Neural cell (in vitro differentiated cells): ENCODE data around the gene ETV3L. TPM values are rescaled to one million over a fixed set of nuclear protein-coding genes. Genes with fewer than 3 reads are reported as not detected.

Experiments
- H2AFZ ChIP-seq: fragments of 200-600, 300-800 bp; sonication (generic), shearing (Covaris generic); 2 replicates; pipeline ENCODE4 v1.6.0; 2014; ENCODE audit warnings: low read depth, mild to moderate bottlenecking, antibody characterized with exemption, low read length, moderate library complexity
- H3F3A ChIP-seq: fragments of 200-600 bp; shearing (Covaris generic); 2 replicates; pipeline ENCODE4 v1.6.1; 2016; ENCODE audit warnings: mild to moderate bottlenecking, moderate library complexity, mixed read lengths, antibody characterized with exemption, low read length; ENCODE audit not compliant: insufficient read depth, poor library complexity, severe bottlenecking
- H3K27ac ChIP-seq: fragments of 200-600, 300-800 bp; sonication (generic), shearing (Covaris generic); 2 replicates; pipeline ENCODE4 v1.5.1; 2014; ENCODE audit warnings: mild to moderate bottlenecking, low read length, moderate library complexity
- H3K27me3 ChIP-seq: fragments of 300-800, 200-600 bp; sonication (generic), shearing (Covaris generic); 2 replicates; pipeline ENCODE4 v1.6.0; 2014; ENCODE audit warnings: mild to moderate bottlenecking, low read depth, low read length, moderate library complexity; ENCODE audit not compliant: insufficient read depth
- H3K36me3 ChIP-seq: fragments of 300-800, 200-600 bp; sonication (generic), shearing (Covaris generic); 2 replicates; pipeline ENCODE4 v1.5.1; 2014; ENCODE audit warnings: mild to moderate bottlenecking, antibody characterized with exemption, low read length, moderate library complexity; ENCODE audit not compliant: insufficient read depth
- H3K4me2 ChIP-seq: fragments of 300-800, 200-600 bp; sonication (generic), shearing (Covaris generic); 2 replicates; pipeline ENCODE4 v1.6.0; 2014; ENCODE audit warnings: mild to moderate bottlenecking, low read length
- H3K4me3 ChIP-seq: fragments of 300-800, 200-600 bp; sonication (generic), shearing (Covaris generic); 2 replicates; pipeline ENCODE4 v1.5.1; 2014; ENCODE audit warnings: mild to moderate bottlenecking, low read length, moderate library complexity
- H3K79me2 ChIP-seq: fragments of 200-600 bp; shearing (Covaris generic); replicated peaks from 2 replicates; pipeline ENCODE4 v1.6.0; 2014; ENCODE audit warnings: mild to moderate bottlenecking, low read length, moderate library complexity; ENCODE audit not compliant: insufficient read depth
- H3K9ac ChIP-seq: fragments of 300-800, 200-600 bp; sonication (generic), shearing (Covaris generic); 2 replicates; pipeline ENCODE4 v1.6.1; 2016; ENCODE audit warnings: mild to moderate bottlenecking, low read length, mixed read lengths
- H3K9me2 ChIP-seq: fragments of 200-600 bp; shearing (Covaris generic); 2 replicates; pipeline ENCODE4 v1.6.1; 2016; ENCODE audit warnings: mild to moderate bottlenecking, low read length, mixed read lengths; ENCODE audit not compliant: insufficient read depth
- H3K9me3 ChIP-seq: fragments of 200-600, 300-800 bp; sonication (generic), shearing (Covaris generic); 2 replicates; pipeline ENCODE4 v1.6.1; 2016; ENCODE audit warnings: mild to moderate bottlenecking, mixed run types, low read length, moderate library complexity, mixed read lengths
- H4K20me1 ChIP-seq: fragments of 200-600 bp; shearing (Covaris generic); 2 replicates; pipeline ENCODE4 v1.6.1; 2016; ENCODE audit warnings: mild to moderate bottlenecking, mixed run types; ENCODE audit not compliant: insufficient read depth
- CTCF ChIP-seq: fragments of 450-650 bp; IDR thresholded peaks from 2 replicates; pipeline ENCODE4 v1.5.1; 2014; ENCODE audit warnings: antibody characterized with exemption, mild to moderate bottlenecking, moderate library complexity; ENCODE audit not compliant: poor library complexity, severe bottlenecking
- EP300 ChIP-seq: fragments of 450-650 bp; conservative IDR thresholded peaks from 2 replicates; pipeline ENCODE4 v1.6.1; 2014; ENCODE audit warnings: antibody characterized with exemption, mild to moderate bottlenecking, moderate library complexity; ENCODE audit not compliant: poor library complexity, severe bottlenecking
- EZH2 ChIP-seq: fragments of 200-600, 300-800 bp; shearing (Covaris generic), sonication (generic); IDR thresholded peaks from 2 replicates; pipeline ENCODE4 v1.6.1; 2014; ENCODE audit warnings: antibody characterized with exemption, low read length, borderline replicate concordance, mild to moderate bottlenecking; ENCODE audit not compliant: insufficient read depth, poor library complexity, severe bottlenecking
- MXI1 ChIP-seq: fragments of 450-650 bp; conservative IDR thresholded peaks from 2 replicates; pipeline ENCODE4 v1.6.1; 2014; ENCODE audit warnings: antibody characterized with exemption, mild to moderate bottlenecking; ENCODE audit not compliant: poor library complexity, severe bottlenecking
- POLR2AphosphoS5 ChIP-seq: IDR thresholded peaks from 2 replicates; pipeline ENCODE4 v1.6.1; 2012
- RAD21 ChIP-seq: fragments of 450-650 bp; conservative IDR thresholded peaks from 2 replicates; pipeline ENCODE4 v1.6.1; 2014; ENCODE audit warnings: antibody characterized with exemption, mild to moderate bottlenecking, moderate library complexity
- REST ChIP-seq: IDR thresholded peaks from 2 replicates; pipeline ENCODE4 v1.6.1; 2012; ENCODE audit warnings: borderline replicate concordance
- SMC3 ChIP-seq: fragments of 450-650 bp; conservative IDR thresholded peaks from 2 replicates; pipeline ENCODE4 v1.6.1; 2014; ENCODE audit warnings: antibody characterized with exemption, mild to moderate bottlenecking, moderate library complexity; ENCODE audit not compliant: poor library complexity
- TAF1 ChIP-seq: IDR thresholded peaks from 2 replicates; pipeline ENCODE4 v1.6.1; 2012; ENCODE audit warnings: low read depth
- polyA plus RNA-seq: library from polyadenylated mRNA; depleted of rRNA; stranded (reverse); fragments of >200 nt; gene quantifications from 2 replicates; pipeline ENCODE4 v1.2.3, GENCODE V29; 2014

The ETV3L gene
- polyA plus RNA-seq, 1 donor from 2014 or later = not detected

- Histone ChIP-seq H4K20me1 (peaks cover 3% of the 10 kb centered on the region), H3K27me3 (no peaks in the 10 kb centered on the region), H3K79me2 (peaks cover 8% of the 10 kb centered on the region), H3K9me3 (no peaks in the 10 kb centered on the region), H3K4me3 (no peak overlapping the region), H3K9ac (no peak overlapping the region), H3K4me2 (no peak overlapping the region), H3K27ac (no peak overlapping the region), H2AFZ (no peak overlapping the region), H3K36me3 (peaks cover 11% of the 10 kb centered on the region), H3K9me2 (no peaks in the 10 kb centered on the region), H3F3A (no peaks in the 10 kb centered on the region)
- TF ChIP-seq CTCF = no peak
- TF ChIP-seq EZH2 = no peak
- no peak for TF ChIP-seq SMC3
- TF ChIP-seq MXI1 = no peak
- no peak for TF ChIP-seq RAD21
- no peak for TF ChIP-seq EP300
- no peak for TF ChIP-seq REST
- TF ChIP-seq TAF1 = no peak
- no peak for TF ChIP-seq POLR2AphosphoS5
These were observed 31.7 kb upstream of the ETV3L start for GRCh38 chr1:157131281-157131680.

GRCh38 chr1:157124855-157125254, 25.2 kb upstream of the ETV3L start:
- H3K79me2 ChIP-seq = no peaks in the 10 kb centered on the region
- H3K4me2 ChIP-seq = no peak overlapping the region
- H3K9ac ChIP-seq = no peak overlapping the region
- H3K36me3 ChIP-seq = no peaks in the 10 kb centered on the region
- TF ChIP-seq EP300 (no peak), REST (no peak), TAF1 (no peak), MXI1 (no peak), POLR2AphosphoS5 (no peak), SMC3 (no peak), RAD21 (no peak), EZH2 (no peak), CTCF (no peak)
- no peak overlapping the region for H3K4me3 ChIP-seq
- H3K9me3 ChIP-seq = no peaks in the 10 kb centered on the region
- no peak overlapping the region for H3K27ac ChIP-seq
- H3F3A ChIP-seq = no peaks in the 10 kb centered on the region
- no peaks in the 10 kb centered on the region for H3K9me2 ChIP-seq
- H4K20me1 ChIP-seq = no peaks in the 10 kb centered on the region
- no peak overlapping the region for H2AFZ ChIP-seq
- no peaks in the 10 kb centered on the region for H3K27me3 ChIP-seq
